Measurements from ENCODE around the gene SLC23A3. TPM values are rescaled to one million over a fixed set of nuclear protein-coding genes. Genes with fewer than 3 reads are reported as not detected.

Gene SLC23A3
- total and polyA plus RNA-seq, 7 donors = 0.09 to 0.86 (median 0.14) TPM; not detected in 1

DNA sequence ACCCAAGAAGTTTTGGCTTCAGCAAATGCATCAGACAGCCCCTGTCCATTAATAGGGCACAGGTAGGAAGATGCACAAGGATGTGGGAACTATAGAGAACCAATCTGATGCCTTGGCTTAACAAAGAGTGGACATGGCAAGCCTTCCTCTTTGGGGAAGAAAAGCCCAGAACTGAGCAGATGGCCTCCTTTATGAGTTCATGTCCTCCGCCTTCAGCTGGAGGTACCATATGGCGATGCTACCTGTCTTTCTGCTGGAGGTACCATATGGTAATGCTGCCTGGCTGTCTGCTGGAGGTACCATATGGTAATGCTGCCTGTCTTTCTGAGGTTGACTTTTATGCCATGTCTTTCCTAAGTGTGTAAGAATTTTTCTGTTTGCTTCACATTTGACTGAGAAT, 14.3 kb upstream of the SLC23A3 start:
- no peak for ATAC-seq
- no peaks in the 10 kb centered on the region for H3K27me3 ChIP-seq (ENCODE audit: insufficient read depth in 3 of 3, low read length in 2 of 3)
- DNase-seq = no peak
- intact Hi-C loops (cut with DNase I) = no loop called here
- H3K27ac ChIP-seq = no peak overlapping the region
- WGBS, 3 donors = 96 to 98% (median 97%) methylated on average over 2 of the region's 2 CpGs
- TF ChIP-seq, protein P1, sequence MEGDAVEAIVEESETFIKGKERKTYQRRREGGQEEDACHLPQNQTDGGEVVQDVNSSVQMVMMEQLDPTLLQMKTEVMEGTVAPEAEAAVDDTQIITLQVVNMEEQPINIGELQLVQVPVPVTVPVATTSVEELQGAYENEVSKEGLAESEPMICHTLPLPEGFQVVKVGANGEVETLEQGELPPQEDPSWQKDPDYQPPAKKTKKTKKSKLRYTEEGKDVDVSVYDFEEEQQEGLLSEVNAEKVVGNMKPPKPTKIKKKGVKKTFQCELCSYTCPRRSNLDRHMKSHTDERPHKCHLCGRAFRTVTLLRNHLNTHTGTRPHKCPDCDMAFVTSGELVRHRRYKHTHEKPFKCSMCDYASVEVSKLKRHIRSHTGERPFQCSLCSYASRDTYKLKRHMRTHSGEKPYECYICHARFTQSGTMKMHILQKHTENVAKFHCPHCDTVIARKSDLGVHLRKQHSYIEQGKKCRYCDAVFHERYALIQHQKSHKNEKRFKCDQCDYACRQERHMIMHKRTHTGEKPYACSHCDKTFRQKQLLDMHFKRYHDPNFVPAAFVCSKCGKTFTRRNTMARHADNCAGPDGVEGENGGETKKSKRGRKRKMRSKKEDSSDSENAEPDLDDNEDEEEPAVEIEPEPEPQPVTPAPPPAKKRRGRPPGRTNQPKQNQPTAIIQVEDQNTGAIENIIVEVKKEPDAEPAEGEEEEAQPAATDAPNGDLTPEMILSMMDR (IDR thresholded peaks at IDR 0.05) = no peak
- peaks cover 6% of the 10 kb centered on the region for H3K4me1 ChIP-seq
- H3K4me3 ChIP-seq = no peak overlapping the region
- no peaks in the 10 kb centered on the region for H3K9me3 ChIP-seq
- peaks cover 6 to 66% of the 10 kb centered on the region in 2 donors for H3K36me3 ChIP-seq (ENCODE audit: insufficient read depth in 1 of 2, low read depth in 1 of 2)

DNA sequence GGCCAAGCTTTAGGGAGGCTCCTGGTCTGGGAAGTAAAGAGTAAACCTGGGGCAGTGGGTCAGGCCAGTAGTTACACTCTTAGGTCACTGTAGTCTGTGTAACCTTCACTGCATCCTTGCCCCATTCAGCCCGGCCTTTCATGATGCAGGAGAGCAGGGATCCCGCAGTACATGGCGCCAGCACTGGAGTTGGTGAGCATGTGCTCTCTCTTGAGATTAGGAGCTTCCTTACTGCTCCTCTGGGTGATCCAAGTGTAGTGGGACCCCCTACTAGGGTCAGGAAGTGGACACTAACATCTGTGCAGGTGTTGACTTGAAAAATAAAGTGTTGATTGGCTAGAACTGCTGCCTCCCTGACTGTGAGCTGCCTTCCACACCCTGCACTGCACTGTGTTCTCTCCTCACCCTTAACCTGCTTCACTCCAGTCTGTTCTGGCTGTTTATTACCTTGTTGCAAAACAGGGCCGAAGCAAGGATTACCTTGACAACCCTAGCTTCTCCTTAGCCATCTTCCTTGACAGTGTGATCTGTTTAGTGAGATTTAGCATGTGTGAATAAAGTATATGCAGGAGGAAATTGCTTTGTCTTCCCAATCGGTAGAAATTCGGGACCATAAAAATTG, 13.4 kb upstream of the SLC23A3 start:
- DNase-seq (no peak), ATAC-seq (no peak)
- intact Hi-C loops (cut with DNase I) = no loop called here
- Histone ChIP-seq H3K9me3 (no peaks in the 10 kb centered on the region), H3K4me3 (no peak overlapping the region), H3K4me1 (peaks cover 11% of the 10 kb centered on the region), H3K27me3 (ENCODE audit: insufficient read depth in 3 of 3, low read length in 2 of 3) (no peaks in the 10 kb centered on the region), H3K36me3 (ENCODE audit: insufficient read depth in 1 of 2, low read depth in 1 of 2) (peaks cover 6 to 66% of the 10 kb centered on the region in 2 donors), H3K27ac (no peak overlapping the region)
- TF ChIP-seq, protein P1 (IDR thresholded peaks at IDR 0.05) = no peak
- 90 to 92% (median 91%) methylated on average over 6 of the region's 6 CpGs for WGBS, 3 donors

DNA sequence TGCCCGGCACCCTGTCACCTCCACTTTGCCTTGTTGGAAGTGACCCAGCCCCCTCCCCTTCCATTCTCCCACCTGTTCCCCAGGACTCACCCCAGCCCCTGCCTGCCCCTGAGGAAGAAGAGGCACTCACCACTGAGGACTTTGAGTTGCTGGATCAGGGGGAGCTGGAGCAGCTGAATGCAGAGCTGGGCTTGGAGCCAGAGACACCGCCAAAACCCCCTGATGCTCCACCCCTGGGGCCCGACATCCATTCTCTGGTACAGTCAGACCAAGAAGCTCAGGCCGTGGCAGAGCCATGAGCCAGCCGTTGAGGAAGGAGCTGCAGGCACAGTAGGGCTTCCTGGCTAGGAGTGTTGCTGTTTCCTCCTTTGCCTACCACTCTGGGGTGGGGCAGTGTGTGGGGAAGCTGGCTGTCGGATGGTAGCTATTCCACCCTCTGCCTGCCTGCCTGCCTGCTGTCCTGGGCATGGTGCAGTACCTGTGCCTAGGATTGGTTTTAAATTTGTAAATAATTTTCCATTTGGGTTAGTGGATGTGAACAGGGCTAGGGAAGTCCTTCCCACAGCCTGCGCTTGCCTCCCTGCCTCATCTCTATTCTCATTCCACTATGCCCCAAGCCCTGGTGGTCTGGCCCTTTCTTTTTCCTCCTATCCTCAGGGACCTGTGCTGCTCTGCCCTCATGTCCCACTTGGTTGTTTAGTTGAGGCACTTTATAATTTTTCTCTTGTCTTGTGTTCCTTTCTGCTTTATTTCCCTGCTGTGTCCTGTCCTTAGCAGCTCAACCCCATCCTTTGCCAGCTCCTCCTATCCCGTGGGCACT, 12.7 kb upstream of the SLC23A3 start:
- Histone ChIP-seq H3K36me3 (ENCODE audit: insufficient read depth in 1 of 2, low read depth in 1 of 2) (peaks cover 6 to 66% of the 10 kb centered on the region in 2 donors), H3K27ac (no peak overlapping the region), H3K27me3 (ENCODE audit: insufficient read depth in 3 of 3, low read length in 2 of 3) (no peaks in the 10 kb centered on the region), H3K4me1 (peaks cover 11% of the 10 kb centered on the region), H3K4me3 (no peak overlapping the region), H3K9me3 (no peaks in the 10 kb centered on the region)
- TF ChIP-seq, protein P1 (IDR thresholded peaks at IDR 0.05) = no peak
- ATAC-seq = no peak
- intact Hi-C loops (cut with DNase I) = no loop called here
- 54 to 67% (median 61%) methylated on average over 8 of the region's 8 CpGs for WGBS, 3 donors
- DNase-seq = no peak

DNA sequence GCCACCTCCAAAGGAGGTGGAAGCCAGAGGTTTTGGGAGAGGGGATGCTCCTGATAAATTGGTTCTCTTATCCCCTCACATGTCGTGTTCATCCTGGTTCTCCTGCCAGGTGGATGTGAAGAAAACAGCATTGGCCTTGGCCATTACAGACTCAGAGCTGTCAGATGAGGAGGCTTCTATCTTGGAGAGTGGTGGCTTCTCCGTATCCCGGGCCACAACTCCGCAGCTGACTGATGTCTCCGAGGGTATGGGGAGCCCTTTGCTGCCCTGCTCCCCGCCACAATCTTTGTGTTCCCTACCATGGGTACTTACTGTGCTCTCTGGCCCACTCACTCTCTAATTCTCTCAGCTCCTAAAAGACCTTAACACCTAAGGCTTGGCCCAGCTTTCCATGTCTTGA, 11.7 kb upstream of the SLC23A3 start:
- Histone ChIP-seq H3K4me3 (no peak overlapping the region), H3K27ac (no peak overlapping the region), H3K4me1 (peaks cover 11% of the 10 kb centered on the region), H3K9me3 (no peaks in the 10 kb centered on the region), H3K27me3 (ENCODE audit: insufficient read depth in 3 of 3, low read length in 2 of 3) (no peaks in the 10 kb centered on the region), H3K36me3 (ENCODE audit: insufficient read depth in 1 of 2, low read depth in 1 of 2) (peaks cover 6 to 66% of the 10 kb centered on the region in 2 donors)
- TF ChIP-seq, protein P1 (IDR thresholded peaks at IDR 0.05) = no peak
- WGBS, 3 donors = 92 to 96% (median 95%) methylated on average over 6 of the region's 6 CpGs
- DNase-seq (no peak), ATAC-seq (no peak)
- intact Hi-C loops (cut with DNase I) = no loop called here
